ENCODE data around the gene KLHDC4.

DNA sequence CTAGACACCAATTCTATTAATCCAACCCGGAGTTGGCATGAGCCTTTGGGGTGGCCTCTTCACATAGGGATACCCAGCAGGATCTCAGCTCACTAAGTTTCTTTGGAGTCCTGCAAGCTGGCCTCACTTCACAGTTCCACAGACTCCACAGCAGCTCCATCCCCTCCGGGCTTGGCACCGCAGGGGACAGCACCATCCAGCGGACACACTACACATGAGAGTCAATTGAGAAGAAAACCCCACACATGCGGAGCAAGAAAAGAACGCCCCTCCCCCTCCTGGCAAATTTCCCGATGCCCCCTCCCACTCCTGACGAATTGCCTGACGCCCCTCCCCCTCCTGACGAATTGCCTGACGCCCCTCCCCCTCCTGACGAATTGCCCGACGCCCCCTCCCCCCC, 31.1 kb downstream of the KLHDC4 start:
- TF ChIP-seq POLR2A (IDR thresholded peaks at IDR 0.05; ENCODE audit: low read depth, low read length) (no peak), TAF1 (IDR thresholded peaks at IDR 0.05; ENCODE audit: borderline replicate concordance, low read depth, low read length) (no peak)

Measured in GM12892 (cell line).